ENCODE data around the gene DCAF17.
A peak's percentile ranks its signal among the peaks of the same experiment; 100 is the strongest.
"Not testable (repeated sequence)": the region's sequence is repeated elsewhere in the genome, so short reads cannot be mapped to it uniquely, and the experiment has no call there.

The DCAF17 gene

GRCh38 chr2:171410624-171411023, 23.4 kb upstream of the DCAF17 start:
- DNase-seq (ENCODE audit: low spot score) = no peak

DNA sequence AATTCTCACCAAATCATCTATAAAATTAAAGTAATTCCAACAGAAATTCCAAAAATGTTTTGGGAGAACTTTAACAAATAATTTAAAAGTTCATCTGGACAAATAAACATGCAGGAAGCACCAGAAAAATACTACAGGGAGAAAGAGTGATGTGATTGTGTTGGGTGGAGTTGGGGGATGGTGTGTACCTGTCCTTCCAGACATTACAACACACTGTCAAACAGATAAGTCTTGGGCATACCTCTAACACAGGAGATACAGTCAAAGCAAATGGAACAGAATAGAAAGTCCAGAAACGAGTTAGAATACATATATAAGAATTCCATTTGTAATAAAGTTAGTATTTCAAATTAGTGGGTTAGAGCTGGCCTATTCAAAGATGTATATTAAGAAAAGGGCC, 22.8 kb upstream of the DCAF17 start:
- DNase-seq (ENCODE audit: low spot score) = no peak

- no peak for DNase-seq (ENCODE audit: low spot score)
Measured at GRCh38 chr2:171411791-171412483, 22.1 kb upstream of the DCAF17 start.

- no peak for DNase-seq (ENCODE audit: low spot score)
Measured at GRCh38 chr2:171412571-171413175, 21.4 kb upstream of the DCAF17 start.

DNA sequence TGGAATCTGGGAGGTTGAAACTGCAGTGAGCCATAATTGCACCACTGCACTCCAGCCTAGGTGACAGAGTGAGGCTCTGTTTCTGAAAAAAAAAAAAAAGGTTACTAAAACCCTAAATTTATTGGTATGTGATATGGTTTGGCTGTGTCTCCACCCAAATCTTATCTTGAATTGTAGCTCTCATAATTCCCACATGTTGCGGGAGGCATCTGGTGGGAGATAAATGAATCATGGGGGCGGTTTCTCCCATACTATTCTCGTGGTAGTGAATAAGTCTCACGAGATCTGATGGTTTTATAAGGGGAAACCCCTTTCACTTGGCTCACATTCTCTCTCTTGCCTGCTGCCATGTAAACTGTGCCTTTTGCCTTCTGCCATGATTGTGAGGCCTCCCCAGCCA, 19.4 kb upstream of the DCAF17 start:
- DNase-seq (ENCODE audit: low spot score) = not testable (repeated sequence)

- DNase-seq (ENCODE audit: low spot score) = peak; percentile 82
Measured at GRCh38 chr2:171416009-171416926, 17.8 kb upstream of the DCAF17 start.

GRCh38 chr2:171419333-171419732, 14.7 kb upstream of the DCAF17 start:
- no peak for DNase-seq (ENCODE audit: low spot score)

GRCh38 chr2:171420728-171421563, 13.1 kb upstream of the DCAF17 start:
- DNase-seq (ENCODE audit: low spot score) = no peak

- DNase-seq (ENCODE audit: low spot score) = not testable (repeated sequence)
Measured at GRCh38 chr2:171422710-171423495, 11.1 kb upstream of the DCAF17 start.

DNA sequence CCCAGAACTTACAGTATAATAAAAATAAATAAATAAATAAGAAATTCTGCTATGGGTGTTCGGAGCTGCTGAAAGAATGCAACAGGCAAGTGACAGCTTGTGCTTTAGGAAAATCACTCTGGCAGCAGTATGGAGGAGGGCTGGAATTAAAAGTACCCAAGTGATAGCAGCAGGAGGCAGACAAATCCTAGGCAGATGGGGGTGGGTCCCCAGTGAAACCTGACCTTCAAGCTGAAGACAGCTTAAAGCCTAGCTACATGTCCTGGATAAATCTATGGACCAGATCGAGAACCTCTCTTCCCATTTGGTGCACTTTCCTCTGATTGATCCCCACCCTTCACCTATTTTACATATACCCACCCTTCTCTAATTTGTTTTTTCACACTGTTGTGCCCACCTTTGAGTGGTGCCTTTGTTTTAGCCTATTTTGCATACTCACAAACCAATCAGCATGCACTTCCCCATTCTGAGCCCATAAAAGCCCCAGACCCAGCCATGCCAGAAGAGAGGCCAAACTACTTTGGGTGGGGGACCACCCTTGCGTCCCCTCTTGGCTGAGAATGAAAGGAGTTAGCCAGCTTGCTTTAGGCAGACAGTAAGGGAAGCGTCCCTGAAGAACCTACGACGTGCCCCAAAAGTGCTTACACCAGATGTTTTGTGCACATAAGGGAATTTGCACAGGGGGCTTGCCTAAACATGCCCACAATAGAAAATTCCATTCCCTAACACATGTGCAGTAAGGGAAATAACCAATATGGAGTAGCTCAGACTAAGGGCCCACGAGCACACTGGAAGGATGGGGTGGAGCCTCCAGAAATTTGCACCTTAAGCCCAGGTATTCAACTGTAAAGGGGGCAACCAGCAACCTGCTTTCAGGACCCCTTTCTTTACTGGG, 3.3 kb upstream of the DCAF17 start:
- DNase-seq (ENCODE audit: low spot score) = no peak

DNA sequence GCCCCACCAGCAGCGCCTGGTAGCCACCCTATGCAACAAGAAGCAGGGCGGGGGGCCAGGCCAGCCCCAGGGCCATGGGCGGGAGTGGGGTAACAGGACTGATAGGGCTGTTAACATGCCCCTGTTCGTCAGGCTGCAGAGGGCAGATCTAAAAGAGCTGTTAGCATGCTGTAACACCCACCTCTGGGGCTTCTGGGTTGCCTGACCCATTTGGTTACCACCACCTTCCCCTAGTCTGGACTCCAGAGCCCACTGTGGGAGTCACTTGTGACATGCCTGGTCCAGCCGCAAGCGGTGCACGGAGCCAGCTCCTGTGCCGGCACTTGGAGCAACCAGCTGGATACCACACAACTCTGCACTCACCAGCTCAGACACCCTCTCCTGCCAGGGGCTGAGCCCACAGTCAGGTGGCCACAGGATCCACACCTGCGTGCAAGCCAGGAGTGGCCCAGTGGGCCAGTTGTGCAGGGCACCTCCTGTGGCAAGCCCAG, 2.3 kb upstream of the DCAF17 start:
- DNase-seq (ENCODE audit: low spot score) = peak; percentile 49

- no peak for DNase-seq (ENCODE audit: low spot score)
Measured at GRCh38 chr2:171432206-171432968, 1.6 kb upstream of the DCAF17 start.

DNA sequence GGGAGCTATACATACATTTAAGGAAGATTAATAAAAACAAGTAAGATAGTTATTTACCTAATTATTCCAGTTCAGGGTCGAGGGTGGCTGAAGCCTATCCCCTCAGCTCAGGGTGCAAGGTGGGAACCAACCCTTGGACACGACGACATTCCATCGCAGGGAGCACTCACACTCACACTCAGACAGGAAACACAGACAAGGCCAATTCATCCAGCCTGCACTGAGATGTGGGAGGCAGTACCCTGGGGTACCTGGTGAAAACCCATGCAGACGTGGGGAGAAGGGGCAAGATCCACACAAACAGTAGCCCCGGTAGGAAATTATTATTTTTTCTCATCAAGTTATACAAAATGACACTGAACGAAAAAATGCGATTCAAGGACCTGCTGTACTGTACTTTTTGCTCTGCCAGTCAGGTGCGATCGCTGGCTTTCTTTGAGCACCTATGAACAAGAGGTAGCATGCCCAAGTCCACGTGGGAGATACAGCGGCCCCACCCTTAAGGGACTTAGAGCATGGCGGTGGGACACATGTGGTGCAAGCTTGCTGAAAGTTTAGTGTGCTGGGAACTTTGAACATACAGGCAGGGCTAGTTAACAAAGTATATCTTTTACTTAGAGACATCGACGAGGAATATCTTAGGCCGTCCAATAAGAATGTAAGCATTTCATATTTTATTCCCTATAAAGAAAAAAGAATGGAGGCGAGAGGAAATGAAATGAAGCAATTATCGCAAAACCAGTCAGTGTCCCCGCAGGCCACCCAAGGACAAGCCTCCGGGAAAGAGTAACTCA, 860 bp upstream of the DCAF17 start:
- peak; percentile 48 for DNase-seq (ENCODE audit: low spot score)

DNA sequence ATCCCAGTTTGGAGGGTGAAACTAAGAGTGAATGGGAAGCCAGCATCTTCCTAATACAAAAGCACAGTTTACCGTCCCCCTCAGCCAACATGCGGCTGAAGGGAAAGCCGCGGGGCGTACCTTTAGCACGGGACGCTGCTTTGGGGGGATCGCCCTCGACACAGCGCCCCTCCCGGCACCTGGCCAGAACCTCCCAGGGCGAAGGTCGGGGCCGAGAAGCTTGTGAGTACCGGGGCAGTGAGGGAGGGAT, 338 bp upstream of the DCAF17 start, which contains the start of gene METTL8:
Gene METTL8, minus strand, starts transcription at position 228 of the 250 bp plus-strand sequence. CDS start 41,805 bp downstream, outside the sequence.
- DNase-seq (ENCODE audit: low spot score) = no peak

GRCh38 chr2:171436307-171436706, 2.3 kb downstream of the DCAF17 start:
- no peak for DNase-seq (ENCODE audit: low spot score)

GRCh38 chr2:171441470-171441869, 7.4 kb downstream of the DCAF17 start:
- DNase-seq (ENCODE audit: low spot score) = no peak

DNA sequence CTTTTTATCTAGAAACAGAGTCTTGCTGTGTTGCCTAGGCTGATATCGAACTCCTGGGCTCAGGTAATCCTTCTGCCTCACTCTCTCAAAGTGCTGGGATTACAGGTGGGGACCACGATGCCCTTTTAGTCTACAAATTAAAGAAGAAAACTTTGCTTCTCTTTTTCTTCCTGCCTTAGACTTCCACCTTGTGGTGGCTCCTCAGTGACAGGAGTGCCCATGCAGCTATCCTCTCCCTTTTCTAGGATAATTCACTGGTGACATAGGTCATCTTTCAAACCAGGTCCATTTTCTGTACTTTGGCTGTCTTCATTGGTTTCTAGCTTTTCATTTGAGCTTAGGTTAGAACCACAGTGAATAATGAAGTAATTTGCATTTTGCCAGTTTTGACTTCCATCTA, 13.6 kb downstream of the DCAF17 start:
- DNase-seq (ENCODE audit: low spot score) = no peak

DNA sequence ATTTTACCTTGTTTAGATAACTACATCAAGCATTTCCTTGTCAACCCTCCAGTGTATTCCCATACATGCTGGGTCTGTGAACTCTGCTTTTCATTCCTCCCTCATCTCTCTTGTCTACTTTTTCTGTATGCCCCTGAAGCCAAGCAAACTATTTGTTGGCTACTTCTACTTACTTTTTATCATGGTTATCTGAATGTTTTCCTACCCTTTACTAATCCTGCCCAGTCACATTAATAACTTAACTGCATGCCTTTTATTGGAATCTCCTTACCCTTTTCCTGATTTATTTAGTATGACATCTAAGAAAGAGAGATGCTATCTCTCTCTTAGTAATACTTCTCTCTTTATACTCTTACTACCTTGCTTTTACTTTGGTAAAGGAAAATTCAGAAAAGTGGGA, 17.0 kb downstream of the DCAF17 start:
- DNase-seq (ENCODE audit: low spot score) = no peak

Data from ecto neural progenitor cell (in vitro differentiated cells).